Dedifferentiated amniotic fluid mesenchymal stem cell (primary cell): ENCODE measurements around the gene ACSF3.
"Not testable (repeated sequence)": the region's sequence is repeated elsewhere in the genome, so short reads cannot be mapped to it uniquely, and the experiment has no call there.

Experiments used
- DNase-seq: peaks from one replicate; pipeline ENCODE4 v3.0.0-alpha.2; 2016; ENCODE audit errors: extremely low spot score

Gene ACSF3

GRCh38 chr16:89161763-89162713 lies 68.4 kb downstream of the ACSF3 start:
- DNase-seq: no peak

DNA sequence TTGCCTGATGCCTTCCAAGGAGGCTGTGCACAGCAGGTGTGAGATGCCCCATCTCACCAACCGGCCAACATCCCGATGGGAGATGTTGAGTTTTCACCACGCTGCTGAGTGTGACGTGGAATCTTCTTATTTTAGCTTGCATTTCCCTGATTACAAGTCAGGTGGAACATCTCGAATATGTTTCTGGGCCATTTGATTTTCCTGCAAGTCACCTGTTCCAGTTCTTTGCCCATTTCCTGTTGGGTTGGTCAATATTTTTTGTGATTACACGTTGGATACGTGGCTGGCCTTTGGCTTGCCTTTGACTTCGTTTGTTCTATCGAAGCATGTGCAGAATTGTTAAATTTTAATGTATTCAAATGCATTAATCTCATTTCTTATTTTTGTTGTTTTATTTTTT lies 69.6 kb downstream of the ACSF3 start:
- DNase-seq: no peak

DNA sequence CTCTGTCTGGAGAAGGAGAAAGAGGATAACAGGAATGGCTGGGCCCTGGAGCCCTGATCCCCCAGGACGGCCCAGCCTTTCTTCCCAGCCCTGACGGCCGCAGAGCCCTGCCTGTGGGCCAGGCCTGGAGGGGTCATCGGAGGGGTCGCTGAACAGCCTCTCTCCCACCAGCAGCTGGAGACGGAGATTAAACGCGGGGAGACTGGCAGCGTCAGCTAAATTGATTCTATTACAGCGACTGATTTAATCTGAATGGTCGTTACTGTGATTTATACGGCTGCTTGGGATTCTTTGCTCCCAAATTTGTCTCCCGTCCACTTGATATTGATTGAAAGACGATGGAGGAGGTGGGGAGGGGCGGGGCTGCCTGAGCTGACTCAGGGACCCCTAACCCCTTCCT lies 70.8 kb downstream of the ACSF3 start:
- DNase-seq: no peak

DNA sequence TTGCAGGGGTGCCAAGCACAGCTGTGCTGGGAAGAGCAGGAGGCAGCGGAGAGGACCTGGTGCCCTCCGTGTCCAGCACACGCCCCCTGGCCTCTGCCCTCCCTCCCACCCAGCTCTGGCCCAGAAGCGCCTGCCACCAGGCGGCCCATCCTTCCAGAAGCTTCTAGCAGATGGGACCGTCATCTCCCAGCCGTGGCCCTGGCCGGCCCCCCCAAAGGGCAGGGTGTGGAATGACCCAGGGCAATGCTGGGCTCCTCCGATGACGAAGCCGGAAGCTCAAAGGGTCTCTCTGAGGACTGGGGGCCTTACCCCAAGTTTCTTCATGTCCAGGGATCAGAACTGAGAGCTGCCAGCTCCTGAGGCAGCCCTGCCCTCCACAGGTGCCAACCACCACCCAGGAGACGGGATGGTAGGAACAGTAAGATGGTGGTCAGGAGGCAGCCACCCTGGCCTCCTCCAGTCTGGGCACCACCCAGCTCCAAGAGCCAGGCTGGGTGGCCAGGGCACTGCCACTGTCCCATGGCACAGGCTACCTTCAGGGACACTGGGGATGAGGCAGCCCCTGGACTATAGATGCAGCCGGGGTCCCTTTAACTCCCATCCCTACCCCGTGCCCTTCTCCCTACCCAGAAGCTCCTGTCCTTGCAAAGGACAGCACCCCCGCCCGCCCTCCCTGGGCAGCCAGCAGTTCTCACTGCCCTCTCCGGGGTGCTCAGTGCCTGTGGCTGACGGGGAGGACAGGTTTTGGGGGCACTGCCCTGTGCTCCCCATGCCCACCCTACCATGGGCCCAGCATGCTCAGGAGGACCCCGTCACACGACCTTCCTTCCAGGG lies 71.4 kb downstream of the ACSF3 start:
- no peak for DNase-seq

- not testable (repeated sequence) for DNase-seq
These were observed 72.0 kb downstream of the ACSF3 start for GRCh38 chr16:89165681-89165979.

DNA sequence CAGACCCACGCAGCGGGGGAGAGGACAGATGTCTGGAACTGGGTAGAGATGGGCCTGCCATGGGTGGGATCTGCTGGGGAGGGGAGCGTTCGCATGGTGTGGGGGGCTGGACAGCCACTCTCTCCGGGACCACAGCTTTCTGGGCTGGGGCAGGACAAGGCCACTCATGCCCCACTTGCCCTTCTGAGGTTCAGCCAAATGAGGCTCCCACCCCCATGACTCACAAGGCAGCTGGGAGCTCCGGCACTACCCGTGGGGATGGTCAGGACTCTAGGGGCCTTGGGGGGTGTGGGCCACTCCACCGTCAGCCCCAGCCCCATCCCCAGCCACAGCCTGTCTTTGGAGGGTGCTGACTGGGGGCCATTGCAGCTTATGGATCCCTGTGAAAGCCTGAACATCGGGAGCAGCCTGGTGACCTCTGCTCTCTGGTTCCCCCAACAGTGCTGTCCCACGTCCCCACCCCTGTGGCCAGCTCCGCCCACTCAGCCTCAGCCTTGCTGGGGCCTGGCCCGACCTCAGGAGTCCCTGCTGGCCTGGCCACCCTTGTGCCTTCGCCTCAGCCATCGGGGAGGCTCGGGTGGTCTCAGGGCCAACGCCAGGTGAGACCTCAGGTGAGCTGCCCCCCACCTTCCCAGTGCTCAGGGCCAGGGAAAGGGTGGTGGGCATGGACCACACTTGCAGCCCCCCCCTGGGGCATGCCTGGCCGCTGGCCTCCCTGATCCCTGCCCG lies 73.2 kb downstream of the ACSF3 start:
- no peak for DNase-seq

- DNase-seq: no peak
These were observed 73.8 kb downstream of the ACSF3 start for GRCh38 chr16:89167425-89167941.

- no peak for DNase-seq
These were observed 74.9 kb downstream of the ACSF3 start for GRCh38 chr16:89168381-89169189.

DNA sequence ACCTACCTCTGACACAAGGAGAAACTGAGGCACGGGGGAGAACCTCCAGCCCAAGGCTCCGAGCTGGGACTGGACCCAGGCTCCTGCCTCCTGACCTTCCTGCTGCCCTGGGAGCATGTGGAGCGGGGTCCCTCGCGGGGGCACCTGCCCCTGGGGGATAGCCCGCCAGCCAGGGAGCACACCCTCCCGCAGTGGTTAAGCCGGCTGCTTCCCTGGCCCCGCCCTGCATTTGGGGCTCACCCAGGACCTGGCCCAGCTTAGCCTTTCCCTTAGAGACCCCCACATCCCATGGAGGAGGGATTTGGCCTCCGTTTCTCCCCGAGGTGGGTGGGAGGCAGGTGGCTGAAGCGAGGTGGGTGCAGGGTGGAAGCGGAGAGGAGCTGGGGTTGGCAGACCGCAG lies 76.1 kb downstream of the ACSF3 start:
- no peak for DNase-seq

DNA sequence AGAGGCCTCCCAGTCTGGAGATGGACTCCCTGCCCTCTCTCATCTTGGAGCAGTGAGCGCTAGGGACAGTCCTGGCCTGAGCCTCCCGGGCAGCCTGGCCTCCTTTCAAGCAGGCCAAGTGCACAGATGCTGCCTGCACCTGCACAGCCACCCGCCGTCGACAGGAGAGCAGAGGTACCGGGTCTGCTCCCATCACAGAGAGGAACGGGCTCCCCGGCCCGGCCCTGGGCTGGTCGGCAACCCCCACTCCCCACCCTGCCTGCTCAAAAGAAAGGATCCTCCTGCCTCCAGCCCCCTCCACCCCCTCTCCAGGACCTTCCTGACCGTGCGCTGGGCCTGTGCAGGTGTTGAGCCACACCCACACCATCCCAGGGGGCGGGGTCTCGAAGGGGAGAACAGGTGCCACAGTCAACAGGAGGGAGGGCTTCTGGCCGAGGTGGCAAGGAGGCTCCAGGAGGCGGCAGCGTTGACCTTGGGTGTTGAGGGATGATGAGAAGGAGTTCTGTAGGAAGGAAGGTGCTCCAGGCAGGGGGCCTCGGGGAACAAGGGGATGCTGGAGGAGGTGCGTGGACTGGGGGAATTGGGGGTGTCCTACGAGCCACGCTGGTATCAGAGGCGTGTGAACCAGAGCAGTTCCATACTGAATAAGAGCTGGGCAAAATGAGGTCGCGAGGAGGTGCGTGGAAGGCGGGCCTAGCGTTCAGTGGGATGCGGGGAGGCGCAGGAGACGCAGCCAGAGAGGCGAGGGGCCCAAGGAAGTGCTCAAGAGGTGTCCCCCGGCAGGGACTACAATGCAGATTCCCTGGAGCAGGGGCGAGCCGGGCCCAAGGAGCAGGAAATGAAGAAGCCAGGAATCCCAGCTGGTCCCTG lies 76.9 kb downstream of the ACSF3 start:
- no peak for DNase-seq

- peak; percentile 64 for DNase-seq
These were observed 77.8 kb downstream of the ACSF3 start, which contains the start of gene CDH15 for GRCh38 chr16:89171216-89172170. Gene CDH15 (plus strand): TSS chr16:89171748. CDS start chr16:89171832, 84 bp downstream.

DNA sequence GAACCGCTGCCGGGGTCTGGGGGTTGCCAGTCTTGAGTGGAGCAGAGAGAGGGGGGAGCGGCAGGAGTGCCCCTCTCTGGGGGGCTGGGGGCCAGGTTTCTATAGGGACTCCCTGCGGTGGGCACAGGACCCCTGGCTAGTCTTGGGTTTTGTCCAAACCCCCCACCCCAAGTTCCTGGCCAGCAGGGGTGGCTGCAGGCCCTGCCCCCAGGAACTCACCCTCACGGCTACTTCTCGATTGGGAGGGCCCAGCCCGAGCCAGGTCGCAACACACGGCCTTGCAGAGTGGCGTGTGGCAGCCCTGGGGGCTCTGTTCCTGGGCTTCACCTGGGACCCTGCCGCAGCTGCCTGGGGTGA lies 78.5 kb downstream of the ACSF3 start:
- DNase-seq: no peak

DNA sequence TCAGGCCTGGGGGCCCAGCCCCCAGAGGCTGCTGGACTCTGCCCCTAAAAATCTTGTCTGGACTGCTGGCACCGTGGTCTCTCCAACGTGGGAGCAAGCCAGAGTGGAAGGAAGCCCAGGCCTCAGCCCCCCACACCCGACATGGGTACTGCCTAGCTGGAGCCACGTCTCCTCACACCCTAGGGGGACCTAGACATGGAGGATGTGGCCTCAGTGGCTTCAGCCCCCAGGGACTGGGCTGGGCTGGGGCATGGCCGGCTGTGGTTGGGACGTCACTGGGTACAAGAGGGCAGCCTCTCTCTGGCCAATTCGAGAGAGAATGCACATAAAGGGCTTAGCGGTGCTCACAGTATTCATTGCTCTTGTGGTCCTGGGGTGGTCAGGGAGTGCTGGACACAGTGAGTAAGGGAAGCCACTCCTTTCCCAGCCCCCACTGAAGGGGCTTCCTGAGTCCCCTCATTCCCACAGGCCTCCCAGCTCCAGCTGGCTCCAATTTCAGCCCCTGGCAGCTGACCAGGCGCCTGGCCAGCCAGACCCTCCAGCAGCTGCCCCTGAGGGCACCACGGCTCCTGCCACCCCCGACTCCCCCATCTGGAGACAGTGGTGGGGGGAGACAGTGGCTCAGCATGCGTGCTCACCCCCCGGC lies 79.0 kb downstream of the ACSF3 start:
- DNase-seq: no peak

DNA sequence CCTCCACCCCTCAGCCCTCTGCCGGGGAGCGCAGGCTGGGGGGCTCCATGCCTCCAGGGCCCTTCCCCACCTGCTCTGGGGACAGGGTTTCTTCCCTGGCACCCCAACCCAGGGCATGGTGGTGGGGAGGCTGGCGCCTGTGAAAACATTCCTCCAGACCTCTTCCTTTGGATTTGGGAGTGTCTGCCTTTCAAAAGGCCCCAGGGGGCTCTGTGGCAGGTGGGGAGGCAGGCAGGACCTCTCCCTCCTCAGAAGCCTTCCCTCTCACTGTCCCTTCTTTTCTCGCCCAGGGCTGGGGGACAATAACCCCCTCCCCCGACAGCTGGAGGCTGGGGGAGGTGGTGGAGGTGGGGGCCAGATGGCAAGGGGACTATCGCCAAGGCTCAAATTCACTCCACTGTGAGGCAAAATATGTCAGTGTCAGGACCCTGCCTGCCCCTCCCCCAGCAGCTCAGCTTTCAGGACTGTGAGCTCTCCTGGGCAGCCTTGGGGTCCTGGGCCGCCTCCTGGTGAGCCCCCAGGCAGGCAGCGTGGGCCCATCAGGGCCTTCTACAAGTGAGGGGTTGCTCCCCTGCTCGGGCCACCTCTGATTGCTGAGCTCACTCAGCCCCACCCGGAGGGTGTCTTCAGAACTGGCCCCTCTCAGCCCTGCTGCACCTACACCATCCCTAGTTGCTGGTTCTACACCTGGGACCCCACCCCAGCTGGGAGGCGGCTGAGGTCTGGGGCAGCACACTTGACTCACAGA lies 79.7 kb downstream of the ACSF3 start:
- no peak for DNase-seq

- DNase-seq: no peak
These were observed 80.6 kb downstream of the ACSF3 start for GRCh38 chr16:89174055-89174827.

- DNase-seq: no peak
These were observed 81.2 kb downstream of the ACSF3 start for GRCh38 chr16:89174877-89175276.
